GM19397 (cell line): ENCODE results near the gene PLK5.
"Not testable (repeated sequence)": the region's sequence is repeated elsewhere in the genome, so short reads cannot be mapped to it uniquely, and the experiment has no call there.

ENCODE experiments used
- ATAC-seq: cut with Tn5 transposase; IDR thresholded peaks from one replicate; pipeline ENCODE4 v1.9.1; 2021; ENCODE audit warnings: mild to moderate bottlenecking, moderate library complexity; ENCODE audit not compliant: unreplicated experiment

PLK5 gene

DNA sequence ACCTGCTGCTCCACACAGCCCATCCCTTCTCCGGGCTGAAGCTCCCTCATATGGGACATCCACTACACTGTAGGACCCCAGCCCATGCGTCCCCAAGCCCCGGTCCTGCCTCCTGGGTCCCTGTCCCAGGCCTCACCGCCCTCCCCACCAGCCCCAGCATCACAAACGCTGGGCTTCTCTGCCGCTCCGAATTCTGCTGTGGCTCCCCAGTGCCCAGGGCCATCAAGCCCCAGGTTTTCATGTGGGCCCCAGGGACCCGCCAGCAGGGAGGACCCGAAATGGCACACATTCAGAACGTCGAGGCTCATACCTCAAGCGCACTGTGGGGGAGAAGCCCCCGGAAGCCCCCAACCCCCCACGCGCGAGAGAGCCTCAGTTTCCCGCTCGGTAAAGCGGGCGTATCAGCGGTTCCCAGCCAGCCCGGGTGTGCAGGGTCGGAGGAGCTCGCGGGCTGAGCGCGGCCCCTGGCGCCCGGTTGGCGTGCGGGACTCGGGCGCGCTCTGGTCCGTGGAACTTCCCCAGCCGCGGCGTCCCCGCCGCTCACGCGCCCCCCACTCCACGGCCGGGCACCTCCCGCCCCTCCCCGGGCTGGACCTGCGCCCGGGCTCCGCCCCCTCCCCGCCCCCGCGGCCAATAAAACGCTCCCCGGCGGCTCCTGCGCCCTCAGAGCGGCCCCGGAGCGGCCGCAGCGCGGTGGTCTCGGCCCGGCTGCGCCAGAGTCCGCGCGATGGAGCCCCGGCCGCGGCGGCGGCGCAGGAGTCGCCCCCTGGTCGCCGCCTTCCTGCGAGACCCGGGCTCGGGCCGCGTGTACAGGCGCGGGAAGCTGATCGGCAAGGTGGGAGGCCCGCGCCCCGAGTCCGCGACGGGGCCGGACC, at the start of gene PLK5:
PLK5 (plus strand) TSS at position 666 of the 875 bp plus-strand sequence. CDS start 2,920 bp downstream, outside the sequence.
- ATAC-seq: no peak

- ATAC-seq: no peak
Measured at GRCh38 chr19:1474765-1475351, 49.0 kb upstream of the PLK5 start.

- ATAC-seq: no peak
Measured at GRCh38 chr19:1475751-1476437, 48.0 kb upstream of the PLK5 start.

DNA sequence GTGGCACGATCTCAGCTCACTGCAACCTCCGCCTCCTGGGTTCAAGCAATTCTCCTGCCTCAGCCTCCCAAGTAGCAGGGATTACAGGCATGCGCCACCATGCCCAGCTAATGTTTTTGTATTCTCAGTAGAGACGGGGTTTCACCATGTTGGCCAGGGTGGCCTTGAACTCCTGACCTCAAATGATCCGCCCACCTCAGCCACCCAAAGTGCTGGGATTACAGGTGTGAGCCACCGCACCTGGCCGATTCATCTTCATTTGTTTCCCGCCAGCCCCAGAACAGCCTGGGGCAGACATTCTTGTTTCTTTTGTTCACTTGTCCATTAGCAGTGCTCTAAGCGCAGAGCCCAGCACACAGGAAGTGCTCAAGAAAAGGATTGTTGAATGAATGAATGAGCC, 46.8 kb upstream of the PLK5 start:
- ATAC-seq: not testable (repeated sequence)

GRCh38 chr19:1478934-1479707, 44.8 kb upstream of the PLK5 start, which contains the start of gene C19orf25:
Gene C19orf25 (minus strand): TSS chr19:1479215. CDS start chr19:1478903, 312 bp downstream.
- ATAC-seq: peak; percentile 88

- no peak for ATAC-seq
Measured at GRCh38 chr19:1481224-1481892, 42.5 kb upstream of the PLK5 start.

DNA sequence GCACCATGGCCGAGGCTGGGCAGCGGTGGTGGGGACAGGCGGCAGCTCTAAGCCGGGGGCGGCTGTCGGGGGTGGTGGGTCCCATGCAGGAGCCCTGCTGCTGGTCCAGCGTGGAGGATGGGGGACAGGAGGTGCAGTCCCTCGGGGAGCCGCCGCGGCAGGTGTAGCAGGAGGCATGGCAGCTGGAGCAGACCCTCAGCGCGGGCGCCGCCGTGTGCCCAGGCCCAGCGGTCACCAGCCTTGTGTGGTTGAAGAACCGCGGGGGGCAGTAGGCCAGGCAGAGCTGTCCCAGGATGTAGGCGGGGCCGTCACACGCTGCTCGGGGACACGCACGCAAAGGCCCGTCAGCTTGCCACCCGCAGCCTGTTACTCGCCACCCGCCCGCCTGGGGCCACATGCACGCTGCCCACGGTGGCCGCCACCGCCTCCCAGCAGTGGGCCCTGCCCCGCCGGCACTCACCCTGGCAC, 42.0 kb upstream of the PLK5 start:
- ATAC-seq: no peak

DNA sequence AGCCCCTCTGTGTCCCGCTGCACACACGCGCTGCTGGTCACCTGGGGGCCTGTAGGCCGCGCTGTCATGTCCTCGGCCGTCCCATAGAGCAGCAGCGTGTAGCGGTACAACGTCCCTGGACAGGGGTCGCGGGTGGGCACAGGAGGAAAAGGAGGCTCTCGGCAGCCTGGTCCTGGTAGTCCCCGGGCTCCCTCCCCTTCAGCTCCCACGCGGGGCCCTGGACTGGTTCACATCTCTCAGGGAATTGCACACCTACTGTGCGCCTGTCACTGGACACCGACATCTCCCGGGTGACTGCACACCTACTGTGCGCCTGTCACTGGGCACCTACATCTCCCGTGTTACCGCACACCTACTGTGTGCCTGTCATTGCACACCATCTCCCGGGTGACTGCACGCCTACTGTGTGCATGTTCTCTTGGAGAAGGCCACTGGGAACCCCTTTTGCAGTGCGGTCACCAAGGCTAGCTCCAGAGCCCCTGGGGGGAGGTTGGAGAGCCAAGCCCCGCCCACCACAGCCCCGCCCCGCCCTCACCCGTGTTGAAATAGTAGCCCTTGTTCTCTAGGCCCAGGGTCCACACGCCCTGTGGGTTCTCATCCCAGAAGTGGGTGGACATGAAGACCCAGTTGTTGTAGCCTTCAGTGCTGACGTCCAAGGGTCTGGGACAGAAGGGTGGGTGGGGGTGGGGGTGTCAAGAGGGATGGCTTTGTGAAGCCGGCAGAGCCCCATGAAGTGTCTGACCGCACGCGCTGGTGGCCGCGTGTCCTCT, 41.3 kb upstream of the PLK5 start:
- no peak for ATAC-seq

DNA sequence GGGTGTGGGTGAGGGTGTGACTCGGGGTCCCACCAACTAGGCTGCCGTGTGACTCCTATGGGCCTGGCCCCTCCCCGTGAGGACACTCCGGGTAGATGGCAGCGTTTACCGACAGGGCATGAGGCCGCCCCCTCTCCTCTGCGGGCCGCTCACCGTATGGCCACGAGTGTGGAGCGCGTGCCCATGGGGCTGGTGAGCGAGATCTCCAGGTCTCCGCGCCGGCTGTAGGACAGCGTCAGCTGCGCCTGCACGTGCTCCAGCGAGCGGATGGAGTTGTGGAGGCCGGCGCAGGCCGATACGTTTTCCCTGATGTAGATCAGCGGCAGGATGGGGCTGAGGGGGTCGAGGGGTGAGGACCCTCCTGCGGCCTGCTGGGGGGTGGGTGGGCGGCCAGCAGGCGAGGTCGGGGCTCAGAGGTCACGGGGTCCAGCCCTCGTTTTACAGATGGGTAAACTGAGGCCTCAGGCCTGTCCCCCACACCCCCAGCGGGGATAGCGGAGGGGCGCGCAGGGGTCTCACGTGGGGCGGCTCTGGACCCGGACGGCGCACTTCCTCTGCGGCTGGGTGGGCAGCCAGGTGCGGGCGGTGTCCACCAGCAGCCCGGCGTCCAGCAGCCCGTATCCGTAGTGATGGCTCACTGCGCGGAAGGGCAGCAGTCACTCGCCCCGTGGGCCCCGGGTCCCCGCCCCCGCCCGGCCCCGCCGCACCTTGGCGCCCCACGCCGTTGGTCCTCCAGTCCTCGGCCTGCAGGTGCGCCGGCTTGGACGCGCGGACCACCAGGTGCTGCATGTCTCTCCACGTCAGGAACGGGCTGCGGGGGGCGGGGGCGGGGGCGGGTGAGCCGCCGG, 40.5 kb upstream of the PLK5 start:
- no peak for ATAC-seq

- no peak for ATAC-seq
Measured at GRCh38 chr19:1483979-1484428, 39.9 kb upstream of the PLK5 start.

DNA sequence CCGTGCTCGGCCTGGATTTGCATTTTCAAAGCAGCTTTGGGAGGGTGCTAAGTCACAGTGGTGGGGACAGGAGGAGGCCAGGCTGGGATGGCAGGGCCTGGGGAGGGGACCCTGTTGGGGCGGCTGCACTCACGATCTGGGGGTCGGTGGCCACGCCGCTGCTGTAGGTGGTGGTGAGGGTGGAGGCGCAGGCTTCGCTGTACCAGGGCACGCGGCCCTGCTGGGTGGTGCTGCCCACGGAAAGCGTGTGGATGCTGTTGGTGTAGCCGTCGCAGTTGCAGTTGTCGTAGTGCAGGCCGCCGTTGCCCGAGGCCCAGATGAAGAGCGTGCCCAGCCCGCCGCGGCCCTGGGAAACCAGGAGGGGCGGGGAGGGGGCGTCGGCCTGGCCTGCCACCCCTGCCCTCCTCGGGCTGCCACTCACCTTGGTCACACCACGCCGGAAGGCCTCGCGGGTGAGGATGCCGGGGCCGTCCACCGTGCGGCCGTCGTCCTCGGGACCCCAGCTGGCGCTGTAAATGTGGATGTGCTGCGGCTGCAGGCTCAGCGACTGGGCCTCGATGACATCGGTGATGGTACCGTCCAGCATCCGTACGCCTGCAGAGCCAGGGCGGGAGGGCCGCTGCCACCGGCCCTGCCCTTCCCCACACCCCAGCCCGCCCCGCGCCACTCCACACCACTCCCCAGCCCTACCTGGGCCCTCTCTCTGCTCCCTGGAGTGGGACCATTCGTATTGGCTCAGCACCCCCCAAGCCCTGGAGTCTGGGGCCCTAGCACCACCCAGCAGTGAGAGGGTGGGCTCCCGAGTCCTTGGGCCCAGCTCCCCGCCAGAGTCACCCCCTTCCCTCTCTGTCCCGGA, 36.9 kb upstream of the PLK5 start:
- ATAC-seq: no peak

GRCh38 chr19:1487576-1488281, 36.1 kb upstream of the PLK5 start:
- ATAC-seq: no peak

DNA sequence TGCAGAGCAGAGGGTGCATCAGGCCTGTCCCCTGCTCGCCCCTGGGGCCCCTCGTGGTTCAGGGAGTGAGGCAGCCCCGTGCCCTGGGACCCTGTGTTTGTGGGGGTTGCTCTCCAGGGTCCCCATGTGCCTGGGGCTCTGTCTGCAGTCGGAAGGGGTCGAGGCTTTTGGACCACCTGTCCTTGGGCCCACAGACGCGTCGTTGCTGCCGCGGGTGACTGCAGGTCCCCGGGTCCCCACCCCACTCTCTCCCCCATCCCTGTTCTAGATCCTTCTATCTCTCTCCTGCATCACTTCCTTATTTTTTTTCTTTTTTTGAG, 35.6 kb upstream of the PLK5 start:
- no peak for ATAC-seq

DNA sequence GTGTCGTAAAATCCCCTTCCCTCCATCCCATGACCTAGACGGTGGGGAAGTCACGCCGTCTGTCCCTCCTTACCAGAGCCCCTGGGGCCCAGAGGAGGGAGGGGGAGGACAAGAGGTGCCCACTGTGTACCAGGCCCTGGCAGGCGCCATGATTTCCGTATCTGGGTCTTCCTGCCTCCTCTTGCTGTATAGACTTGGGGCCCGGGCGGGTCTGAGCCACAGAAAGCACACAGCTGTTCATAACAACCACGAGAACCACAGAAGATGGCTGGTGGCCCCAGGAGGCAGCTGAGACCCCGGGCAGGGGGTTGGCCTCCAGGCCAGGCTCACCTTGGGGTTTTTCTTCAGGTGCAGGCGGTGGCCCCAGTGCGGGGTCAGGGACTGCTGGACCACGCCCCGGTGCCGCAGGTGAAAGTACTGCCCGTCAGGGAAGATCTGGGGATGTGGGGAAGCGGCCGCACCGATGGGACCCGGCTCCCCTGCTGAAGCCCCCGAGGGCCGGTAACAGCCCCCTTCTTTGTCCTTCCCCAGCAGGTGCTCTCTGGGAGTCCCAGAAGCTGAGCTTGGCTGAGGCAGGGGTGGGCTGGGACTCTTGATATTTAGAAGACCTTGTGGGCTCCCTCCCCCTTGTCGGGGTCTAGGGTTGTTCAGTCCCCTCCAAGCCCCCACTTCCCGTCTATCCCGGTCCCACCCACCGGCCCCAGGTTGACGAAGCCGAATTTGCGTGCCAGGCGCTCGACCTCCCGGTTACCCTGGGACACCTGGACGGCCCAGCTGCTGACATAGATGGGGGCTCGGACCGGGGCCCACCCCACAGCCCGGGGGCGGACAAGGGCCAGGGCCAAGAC, 34.2 kb upstream of the PLK5 start:
- no peak for ATAC-seq

- peak; percentile 78 for ATAC-seq
Measured at GRCh38 chr19:1490311-1491113, 33.4 kb upstream of the PLK5 start, which contains the start of gene PCSK4. Gene PCSK4 (minus strand): TSS chr19:1490350. CDS start chr19:1490346, 4 bp downstream.
